ENCODE measurements around the gene ABHD16B.

The ABHD16B gene

GRCh38 chr20:63828545-63828944, 32.8 kb upstream of the ABHD16B start:
- Histone ChIP-seq H3K4me3 (replicated peaks; ENCODE audit: low read depth, low read length) (no peak overlapping the region), H3K36me3 (ENCODE audit: control insufficient read depth, insufficient read depth, low read length) (no peaks in the 10 kb centered on the region; the same call in 1 of the 2 replicates), H3K27me3 (replicated peaks; ENCODE audit: control insufficient read depth, insufficient read depth, low read length) (no peaks in the 10 kb centered on the region; the same call in 1 of the 2 replicates)
- TF ChIP-seq CTCF (IDR thresholded peaks at IDR 0.05; ENCODE audit: insufficient read depth, low read length, poor library complexity, severe bottlenecking) = no peak
- no peak for DNase-seq (ENCODE audit: extremely low read depth, insufficient read length)

- Histone ChIP-seq H3K36me3 (ENCODE audit: control insufficient read depth, insufficient read depth, low read length) (no peaks in the 10 kb centered on the region; the same call in 1 of the 2 replicates), H3K27me3 (replicated peaks; ENCODE audit: control insufficient read depth, insufficient read depth, low read length) (no peaks in the 10 kb centered on the region; the same call in 1 of the 2 replicates), H3K4me3 (replicated peaks; ENCODE audit: low read depth, low read length) (no peak overlapping the region)
- DNase-seq (ENCODE audit: extremely low read depth, insufficient read length) = no peak
- no peak for TF ChIP-seq CTCF (IDR thresholded peaks at IDR 0.05; ENCODE audit: insufficient read depth, low read length, poor library complexity, severe bottlenecking)
Measured at GRCh38 chr20:63828951-63829350, 32.3 kb upstream of the ABHD16B start.

GRCh38 chr20:63829603-63829944, 31.7 kb upstream of the ABHD16B start:
- TF ChIP-seq CTCF (IDR thresholded peaks at IDR 0.05; ENCODE audit: insufficient read depth, low read length, poor library complexity, severe bottlenecking) = no peak
- H3K36me3 ChIP-seq (ENCODE audit: control insufficient read depth, insufficient read depth, low read length) = no peaks in the 10 kb centered on the region; the same call in 1 of the 2 replicates
- H3K4me3 ChIP-seq (replicated peaks; ENCODE audit: low read depth, low read length) = peak overlapping the region; percentile 64
- DNase-seq (ENCODE audit: extremely low read depth, insufficient read length) = no peak
- H3K27me3 ChIP-seq (replicated peaks; ENCODE audit: control insufficient read depth, insufficient read depth, low read length) = no peaks in the 10 kb centered on the region; the same call in 1 of the 2 replicates

GRCh38 chr20:63829945-63830835, 31.1 kb upstream of the ABHD16B start:
- peak overlapping the region; percentile 64 for H3K4me3 ChIP-seq (replicated peaks; ENCODE audit: low read depth, low read length)
- DNase-seq (ENCODE audit: extremely low read depth, insufficient read length) = no peak

GRCh38 chr20:63830841-63831588, 30.3 kb upstream of the ABHD16B start, which contains the start of gene ZBTB46:
TSS of gene ZBTB46 (minus strand) at chr20:63831264. CDS start at chr20:63790757, 40,507 bp downstream.
- DNase-seq (ENCODE audit: extremely low read depth, insufficient read length) = peak; percentile 52
- peak within 1 kb of the TSS; percentile 64 for H3K4me3 ChIP-seq (replicated peaks; ENCODE audit: low read depth, low read length)

More at GRCh38 chr20:63829945-63830835, 31.1 kb upstream of the ABHD16B start:
- H3K27me3 ChIP-seq (replicated peaks; ENCODE audit: control insufficient read depth, insufficient read depth, low read length) = no peaks in the 10 kb centered on the region; the same call in 1 of the 2 replicates
- H3K36me3 ChIP-seq (ENCODE audit: control insufficient read depth, insufficient read depth, low read length) = no peaks in the 10 kb centered on the region; the same call in 1 of the 2 replicates
- no peak for TF ChIP-seq CTCF (IDR thresholded peaks at IDR 0.05; ENCODE audit: insufficient read depth, low read length, poor library complexity, severe bottlenecking)

More at GRCh38 chr20:63830841-63831588, 30.3 kb upstream of the ABHD16B start, which contains the start of gene ZBTB46:
- H3K27me3 ChIP-seq (replicated peaks; ENCODE audit: control insufficient read depth, insufficient read depth, low read length) = no peaks in the 10 kb centered on the region; the same call in 1 of the 2 replicates
- no peak for TF ChIP-seq CTCF (IDR thresholded peaks at IDR 0.05; ENCODE audit: insufficient read depth, low read length, poor library complexity, severe bottlenecking)
- H3K36me3 ChIP-seq (ENCODE audit: control insufficient read depth, insufficient read depth, low read length) = no peaks in the 10 kb centered on the region; the same call in 1 of the 2 replicates
